Mammary epithelial cell (primary cell): ENCODE data around the gene CCL26.

Experiments used
- CTCF ChIP-seq, 2 donors: IDR thresholded peaks in 1 of 2; conservative IDR thresholded peaks in 1 of 2; 2 replicates each; pipeline ENCODE4 v1.5.1; 2011 to 2012; ENCODE audit warnings: inconsistent platforms in 2 of 2, low read length in 2 of 2, mild to moderate bottlenecking in 2 of 2, control low read depth in 1 of 2, low read depth in 1 of 2; ENCODE audit not compliant: insufficient read depth in 1 of 2; ENCODE audit errors: extremely low read depth in 1 of 2
- EZH2 ChIP-seq: IDR thresholded peaks from 2 replicates; pipeline ENCODE4 v1.6.1; 2012; ENCODE audit warnings: low read length, inconsistent platforms, borderline replicate concordance

- TF ChIP-seq CTCF (conservative IDR thresholded peaks at IDR 0.05 in 1 of 2, IDR thresholded peaks at IDR 0.05 in 1 of 2; ENCODE audit: extremely low read depth in 1 of 2, insufficient read depth in 1 of 2, low read depth in 1 of 2, low read length in 2 of 2) (peak; percentile 38 to 45), EZH2 (no peak)
Measured at GRCh38 chr7:75756991-75757676, 14.9 kb downstream of the CCL26 start.
